HG03521 (cell line): ENCODE results near the gene CAMP.
"Not testable (repeated sequence)": the region's sequence is repeated elsewhere in the genome, so short reads cannot be mapped to it uniquely, and the experiment has no call there.

Experiments
- ATAC-seq: cut with Tn5 transposase; IDR thresholded peaks from one replicate; pipeline ENCODE4 v1.9.1; 2021; ENCODE audit warnings: mild to moderate bottlenecking, moderate library complexity; ENCODE audit not compliant: unreplicated experiment

The CAMP gene

DNA sequence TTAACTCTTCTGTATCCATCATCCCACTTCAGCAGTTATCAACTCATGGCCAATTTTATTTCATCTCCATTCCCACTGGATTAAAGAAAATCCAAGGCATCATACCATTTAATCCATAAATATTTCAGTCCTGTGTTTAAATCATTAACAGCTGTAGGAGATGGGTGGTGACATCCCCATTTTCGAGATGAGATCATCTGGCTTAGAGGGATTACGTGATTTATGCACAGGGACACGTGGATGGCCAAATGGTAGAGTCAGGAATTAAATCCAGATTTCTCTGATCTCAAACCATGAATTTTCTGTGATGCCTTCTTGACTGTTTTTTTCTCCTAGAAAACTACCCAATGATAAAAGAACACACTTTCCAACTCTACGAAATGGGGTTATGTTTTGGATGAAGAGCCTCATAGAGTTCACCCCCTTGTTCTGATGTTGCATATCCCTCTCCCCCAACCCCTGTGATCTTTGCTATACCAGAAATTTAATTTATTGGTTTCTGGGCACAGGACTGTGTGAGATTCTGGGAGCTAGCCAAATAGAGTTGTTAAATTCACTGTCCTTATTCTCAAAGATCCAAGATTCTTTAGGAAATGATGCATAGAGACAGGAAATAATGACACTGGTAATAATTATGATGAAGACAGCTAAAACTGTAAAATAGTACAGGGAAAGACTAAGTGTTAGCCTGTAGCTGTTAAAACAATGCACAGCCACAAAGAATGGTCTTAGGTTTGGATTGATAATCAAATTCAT, 25.0 kb downstream of the CAMP start:
- ATAC-seq, result no peak

- ATAC-seq, result no peak
These were observed 33.3 kb downstream of the CAMP start for GRCh38 chr3:48256557-48256956.

- ATAC-seq, result no peak
These were observed 35.2 kb downstream of the CAMP start for GRCh38 chr3:48258530-48258929.

DNA sequence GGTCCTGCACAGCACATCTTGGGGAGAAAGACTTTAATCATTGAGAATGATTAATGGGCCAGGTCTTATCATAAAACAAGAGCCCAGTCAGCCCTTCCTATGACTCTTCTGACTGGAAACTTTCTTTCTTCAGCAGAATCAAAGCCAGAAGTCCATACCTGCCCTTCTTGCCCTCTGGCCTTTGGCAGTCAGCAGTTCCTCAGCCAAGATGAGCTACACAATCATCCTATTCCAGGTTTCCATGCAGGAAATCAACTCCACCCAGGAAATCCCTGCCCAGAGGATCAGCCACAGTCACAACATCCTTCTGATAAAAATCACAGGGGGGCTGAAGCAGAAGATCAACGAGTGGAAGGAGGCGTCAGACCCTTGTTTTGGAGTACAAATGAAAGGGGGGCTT, 44.5 kb downstream of the CAMP start:
- ATAC-seq, result no peak

GRCh38 chr3:48268381-48268935, 45.2 kb downstream of the CAMP start:
- no peak for ATAC-seq

DNA sequence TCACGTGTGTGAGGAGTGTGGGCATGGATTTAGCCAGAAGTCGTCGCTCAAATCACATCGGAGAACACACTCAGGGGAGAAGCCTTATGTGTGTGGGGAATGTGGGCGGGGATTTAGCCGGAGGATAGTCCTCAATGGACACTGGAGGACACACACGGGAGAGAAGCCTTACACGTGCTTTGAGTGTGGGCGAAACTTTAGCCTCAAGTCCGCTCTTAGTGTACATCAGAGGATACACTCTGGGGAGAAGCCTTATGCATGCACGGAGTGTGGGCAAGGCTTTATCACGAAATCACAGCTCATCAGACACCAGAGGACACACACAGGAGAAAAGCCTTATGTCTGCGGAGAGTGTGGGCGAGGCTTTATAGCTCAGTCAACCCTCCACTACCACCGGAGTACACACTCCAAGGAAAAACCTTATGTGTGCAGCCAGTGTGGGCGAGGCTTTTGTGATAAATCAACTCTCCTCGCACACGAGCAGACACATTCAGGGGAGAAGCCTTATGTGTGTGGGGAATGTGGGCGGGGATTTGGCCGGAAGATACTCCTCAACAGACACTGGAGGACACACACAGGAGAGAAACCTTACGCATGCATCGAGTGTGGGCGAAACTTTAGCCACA, 45.8 kb downstream of the CAMP start:
- no peak for ATAC-seq

- ATAC-seq, result no peak
These were observed 46.3 kb downstream of the CAMP start for GRCh38 chr3:48269592-48269991.

- ATAC-seq, result no peak
These were observed 47.0 kb downstream of the CAMP start for GRCh38 chr3:48270306-48270705.

DNA sequence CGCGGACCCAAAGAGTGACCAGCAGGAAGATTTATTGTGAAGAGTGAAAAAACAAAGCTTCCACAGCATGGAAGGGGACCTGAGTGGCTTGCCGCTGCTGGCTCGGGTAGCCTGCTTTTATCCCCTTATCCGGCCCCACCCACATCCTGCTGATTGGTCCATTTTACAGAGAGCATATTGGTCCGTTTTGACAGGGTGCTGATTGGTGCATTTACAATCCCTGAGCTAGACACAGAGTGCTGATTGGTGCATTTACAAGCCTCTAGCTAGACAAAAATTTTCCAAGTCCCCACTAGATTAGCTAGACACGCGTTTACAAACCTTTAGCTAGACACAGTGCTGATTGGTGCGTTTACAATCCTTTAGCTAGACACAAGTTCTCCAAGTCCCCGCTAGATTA, 47.9 kb downstream of the CAMP start:
- ATAC-seq, result not testable (repeated sequence)

DNA sequence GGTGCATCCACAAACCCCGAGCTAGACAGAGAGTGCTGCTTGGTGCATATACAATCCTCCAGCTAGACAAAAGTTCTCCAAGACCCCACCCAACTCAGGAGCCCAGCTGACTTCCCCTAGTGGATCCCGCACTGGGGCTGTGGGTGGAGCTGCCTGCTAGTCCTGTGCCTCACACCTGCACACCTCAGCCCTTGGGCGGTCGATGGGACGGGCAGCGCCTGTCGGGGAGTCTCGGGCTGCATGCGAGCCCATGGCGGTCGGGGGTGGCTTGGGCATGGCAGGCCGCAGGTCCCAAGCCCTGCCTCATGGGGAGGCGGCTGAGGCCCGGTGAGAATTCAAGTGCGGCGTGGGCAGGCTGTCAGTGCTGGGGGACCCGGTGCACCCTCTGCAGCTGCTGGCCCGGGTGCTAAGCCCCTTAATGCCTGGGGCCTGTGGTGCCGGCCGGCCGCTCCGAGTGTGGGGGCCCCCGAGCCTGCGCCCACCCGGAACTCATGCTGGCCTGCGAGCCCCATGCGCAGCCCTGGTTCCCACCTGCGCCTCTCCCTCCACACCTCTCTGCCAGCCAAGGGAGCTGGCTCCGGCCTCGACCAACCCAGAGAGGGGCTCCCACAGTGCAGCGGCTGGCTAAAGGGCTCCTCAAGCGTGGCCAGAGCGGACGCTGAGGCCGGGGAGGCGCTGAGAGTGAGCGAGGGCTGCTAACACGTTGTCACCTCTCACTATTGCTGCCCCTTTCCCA, 48.6 kb downstream of the CAMP start:
- no peak for ATAC-seq

GRCh38 chr3:48273594-48274211, 50.4 kb downstream of the CAMP start:
- ATAC-seq, result no peak

DNA sequence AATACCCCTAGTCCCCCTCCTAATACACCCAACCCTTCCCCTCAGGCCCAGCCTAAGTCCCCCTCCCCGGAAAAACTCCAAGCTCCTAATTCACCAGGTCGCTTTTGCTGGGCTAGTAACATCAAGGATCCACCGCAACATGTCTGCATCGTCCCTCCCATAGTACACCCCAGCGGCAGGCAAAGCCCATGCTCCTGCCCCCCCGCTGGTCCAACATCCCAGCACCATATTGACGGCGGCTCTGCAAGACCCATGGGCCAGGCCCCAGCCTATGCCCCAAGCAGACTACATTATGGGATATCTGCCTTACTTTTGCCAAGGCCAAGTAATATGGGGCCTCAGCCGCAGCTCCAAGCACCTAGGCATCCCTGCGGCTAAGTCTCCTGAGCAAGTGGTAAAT, 51.2 kb downstream of the CAMP start:
- ATAC-seq, result no peak
